Measurements from ENCODE around the gene RUFY4.

DNA sequence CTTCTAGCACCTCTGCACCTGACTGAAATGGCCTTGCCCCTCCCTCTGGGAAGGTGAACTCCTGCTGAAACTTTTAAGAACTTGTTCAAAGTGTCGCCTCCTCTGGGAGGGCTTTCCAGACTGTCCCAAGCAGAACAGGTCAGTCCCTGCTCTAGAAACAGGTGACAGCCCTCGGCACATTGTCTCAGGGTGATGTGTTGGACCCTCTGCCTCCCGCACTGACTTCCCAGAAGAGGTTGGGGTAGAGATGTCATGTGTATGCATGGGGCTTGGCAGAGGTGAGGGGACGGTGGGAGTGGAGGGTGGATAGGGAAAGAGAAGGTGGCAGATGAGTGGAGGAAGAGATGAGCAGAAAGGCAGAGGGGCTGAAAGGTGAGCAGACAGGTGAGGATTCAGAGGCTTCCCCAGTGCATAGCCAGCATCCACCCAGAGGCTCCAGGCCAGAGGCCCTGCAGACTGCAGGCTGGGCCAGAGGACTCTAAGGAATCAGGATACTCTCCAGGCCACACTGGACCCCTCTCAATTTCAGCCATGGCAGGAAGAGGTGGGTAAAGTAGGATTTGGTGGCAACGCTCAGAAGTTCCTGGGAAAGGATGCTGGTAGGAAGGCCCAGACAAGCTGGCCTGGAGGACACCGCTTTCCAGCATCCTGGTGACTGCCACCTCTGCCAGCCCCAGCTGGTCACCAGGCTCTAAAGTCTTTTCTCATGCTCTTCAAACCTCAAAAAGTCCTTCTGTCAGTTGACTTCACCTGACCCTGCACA is 41.4 kb upstream of the RUFY4 start:
- TF ChIP-seq CTCF (conservative IDR thresholded peaks at IDR 0.05; ENCODE audit: low read length) (no peak), EZH2phosphoT487 (IDR thresholded peaks at IDR 0.05; ENCODE audit: borderline replicate concordance) (no peak)
